Spleen (tissue), 7 donors: ENCODE data around the gene TMEM106C.

Source experiments
- POLR2AphosphoS5 ChIP-seq, 3 donors: sonication (generic); formaldehyde crosslinking; IDR thresholded peaks; one replicate each; pipeline ENCODE4 v1.5.1; 2017; ENCODE audit warnings: antibody characterized with exemption in 3 of 3
- TF ChIP-seq, protein P1 (sequence below), 11 experiments: fragments of 200-600 bp in 7 of 11; fragments of 450-650 bp in 4 of 11; sonication (generic) in 4 of 11; IDR thresholded peaks in 8 of 11; conservative IDR thresholded peaks in 3 of 11; 1 replicate in 7 of 11; 2 replicates in 4 of 11; pipeline versions ENCODE4 v1.4.0 to v1.8.0; 2016 to 2021; ENCODE audit warnings: antibody characterized with exemption in 11 of 11, inconsistent platforms in 4 of 11, mild to moderate bottlenecking in 1 of 11
- donor health status: DM: no; HTN: no; CAD: no; lungs with moderate emphysema.
- donor health status: DM: no; HTN: no; CAD: no.
- donor health status: DM: no; HTN: no; CAD: no.

GRCh38 chr12:48008349-48008748 lies 45.0 kb downstream of the TMEM106C start:
- TF ChIP-seq, protein P1, sequence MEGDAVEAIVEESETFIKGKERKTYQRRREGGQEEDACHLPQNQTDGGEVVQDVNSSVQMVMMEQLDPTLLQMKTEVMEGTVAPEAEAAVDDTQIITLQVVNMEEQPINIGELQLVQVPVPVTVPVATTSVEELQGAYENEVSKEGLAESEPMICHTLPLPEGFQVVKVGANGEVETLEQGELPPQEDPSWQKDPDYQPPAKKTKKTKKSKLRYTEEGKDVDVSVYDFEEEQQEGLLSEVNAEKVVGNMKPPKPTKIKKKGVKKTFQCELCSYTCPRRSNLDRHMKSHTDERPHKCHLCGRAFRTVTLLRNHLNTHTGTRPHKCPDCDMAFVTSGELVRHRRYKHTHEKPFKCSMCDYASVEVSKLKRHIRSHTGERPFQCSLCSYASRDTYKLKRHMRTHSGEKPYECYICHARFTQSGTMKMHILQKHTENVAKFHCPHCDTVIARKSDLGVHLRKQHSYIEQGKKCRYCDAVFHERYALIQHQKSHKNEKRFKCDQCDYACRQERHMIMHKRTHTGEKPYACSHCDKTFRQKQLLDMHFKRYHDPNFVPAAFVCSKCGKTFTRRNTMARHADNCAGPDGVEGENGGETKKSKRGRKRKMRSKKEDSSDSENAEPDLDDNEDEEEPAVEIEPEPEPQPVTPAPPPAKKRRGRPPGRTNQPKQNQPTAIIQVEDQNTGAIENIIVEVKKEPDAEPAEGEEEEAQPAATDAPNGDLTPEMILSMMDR (IDR thresholded peaks at IDR 0.05 in 8 of 11, conservative IDR thresholded peaks at IDR 0.05 in 3 of 11), result no peak
- no peak for TF ChIP-seq POLR2AphosphoS5 (IDR thresholded peaks at IDR 0.05)
